HG03060 (cell line): ENCODE measurements around the gene SNAI3.
"Not testable (repeated sequence)": the region's sequence is repeated elsewhere in the genome, so short reads cannot be mapped to it uniquely, and the experiment has no call there.

Experiments used
- ATAC-seq: cut with Tn5 transposase; IDR thresholded peaks from one replicate; pipeline ENCODE4 v1.9.1; 2021; ENCODE audit warnings: low read depth, moderate number of reproducible peaks; ENCODE audit not compliant: unreplicated experiment

SNAI3 gene

DNA sequence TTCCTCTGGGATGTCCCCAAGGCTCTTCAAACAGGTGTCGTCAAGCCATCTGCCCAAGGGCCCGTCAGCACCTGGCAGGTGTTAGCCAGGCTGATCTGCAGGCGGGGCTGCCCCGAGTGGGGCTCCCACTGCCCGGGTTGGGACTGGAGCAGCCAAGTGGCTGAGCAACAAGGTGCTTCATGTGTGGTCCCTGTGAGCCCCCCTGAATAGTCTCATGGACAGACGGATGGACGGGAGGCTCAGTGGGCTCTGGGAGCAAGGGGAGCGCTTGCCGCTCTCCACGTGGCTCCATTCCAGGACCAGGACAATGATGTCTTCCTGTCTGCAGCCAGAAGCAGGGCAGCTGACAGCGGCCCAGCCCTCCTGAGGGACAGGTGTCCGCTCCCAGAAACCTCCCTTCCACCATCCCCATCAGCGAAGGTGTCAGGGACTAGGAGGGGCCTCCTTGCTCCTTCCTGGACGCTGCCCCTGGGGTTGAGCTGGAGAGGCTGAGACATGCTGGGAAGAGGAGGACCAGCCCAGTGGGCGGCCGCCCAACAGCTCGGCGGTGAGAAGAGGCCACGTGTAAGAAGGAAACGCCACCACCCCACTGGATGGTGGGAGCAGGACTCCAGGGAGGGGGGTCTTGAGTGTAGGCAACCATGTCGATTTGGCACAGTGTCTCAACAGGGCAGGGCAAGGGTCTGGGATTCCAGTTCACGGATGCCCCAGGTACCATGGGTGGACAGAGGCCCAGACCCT is 9.6 kb downstream of the SNAI3 start:
- ATAC-seq = no peak

DNA sequence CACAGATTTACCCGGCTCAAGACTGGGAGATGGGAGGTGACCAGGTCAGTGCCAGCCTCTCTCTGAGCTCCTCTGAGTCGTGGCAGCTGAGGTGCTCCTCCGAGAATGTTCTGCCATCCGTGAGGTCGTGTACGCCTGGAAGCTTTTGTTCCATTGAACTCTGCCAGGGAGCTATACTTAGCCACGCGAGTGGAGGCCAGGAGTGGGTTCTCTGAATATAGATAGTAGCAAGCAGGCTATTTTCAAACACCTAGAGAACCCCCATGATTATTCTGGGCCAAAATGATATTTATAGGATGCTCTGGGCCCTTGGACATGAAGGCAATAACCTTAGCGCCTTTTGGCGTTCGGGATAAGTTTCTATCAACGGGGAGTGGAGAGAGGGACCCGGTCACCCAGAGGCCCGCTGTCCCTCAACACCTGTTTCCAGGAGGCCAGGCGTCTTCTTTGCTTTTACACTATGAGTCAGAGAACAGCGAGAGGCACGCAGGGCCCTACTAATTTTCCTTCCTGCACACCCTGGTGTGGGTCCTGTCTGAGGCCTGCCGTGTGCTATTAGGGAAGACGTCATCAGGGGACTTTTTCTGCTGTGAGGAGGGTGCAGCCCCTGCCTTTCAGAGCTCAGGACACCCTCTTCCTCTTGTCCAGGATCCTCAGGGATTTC is 12.5 kb downstream of the SNAI3 start:
- ATAC-seq = no peak

DNA sequence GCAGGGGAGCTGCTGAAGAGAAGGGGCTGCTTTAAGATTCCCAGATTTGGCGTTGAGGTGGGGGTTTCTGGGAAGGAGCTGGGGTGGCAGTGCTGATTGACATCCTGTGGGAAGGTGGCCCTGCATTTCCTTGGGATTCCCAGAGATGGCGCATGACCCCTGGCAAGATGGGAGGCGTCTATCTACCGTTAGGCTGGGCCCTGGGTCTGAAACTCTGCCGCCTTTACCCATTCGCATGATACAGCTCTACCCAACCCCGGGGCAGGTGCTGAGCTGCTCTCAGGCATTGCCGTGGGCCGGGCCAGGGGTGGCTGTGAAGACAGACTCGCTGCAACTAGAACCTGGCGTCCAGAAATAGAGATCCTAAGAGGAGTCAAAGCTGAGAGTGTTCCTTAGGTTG is 13.5 kb downstream of the SNAI3 start:
- no peak for ATAC-seq

DNA sequence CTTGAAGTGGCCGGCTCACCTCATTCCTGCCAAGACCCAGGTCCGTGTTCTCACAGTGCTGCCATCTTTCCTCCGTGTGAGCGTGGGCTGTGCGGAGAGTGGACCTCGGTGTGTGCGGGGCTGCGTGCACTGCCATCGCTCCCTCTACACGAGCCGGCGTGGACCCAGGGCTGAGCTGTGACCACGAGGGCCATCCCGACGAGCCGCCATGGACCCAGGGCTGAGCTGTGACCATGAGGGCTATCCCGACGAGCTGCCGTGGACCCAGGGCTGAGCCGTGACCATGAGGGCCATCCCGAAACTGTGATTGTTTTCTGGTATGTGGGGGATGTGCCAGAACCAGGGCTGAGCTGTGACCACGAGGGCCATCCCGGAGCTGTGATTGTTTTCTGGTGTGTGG is 14.5 kb downstream of the SNAI3 start:
- ATAC-seq = no peak

DNA sequence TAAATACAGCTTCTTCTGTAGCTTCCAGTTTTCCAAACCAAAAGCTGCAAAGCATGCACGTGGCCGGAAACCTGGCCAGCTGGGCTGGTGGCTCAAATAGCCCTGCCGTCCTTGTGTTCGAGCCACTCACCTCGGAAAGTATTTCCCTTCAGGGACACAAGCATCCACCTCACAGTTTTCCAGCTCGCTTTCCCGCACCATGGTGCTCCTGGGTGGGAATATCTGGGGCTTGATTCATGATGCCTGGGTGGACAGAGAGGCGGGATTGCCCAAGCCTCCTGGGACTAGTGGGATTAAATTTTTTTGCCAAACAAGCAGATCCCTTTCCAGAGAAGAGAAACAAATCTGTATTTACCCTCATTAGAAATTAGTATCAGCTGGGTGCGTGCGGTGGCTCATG is 16.3 kb downstream of the SNAI3 start:
- no peak for ATAC-seq

DNA sequence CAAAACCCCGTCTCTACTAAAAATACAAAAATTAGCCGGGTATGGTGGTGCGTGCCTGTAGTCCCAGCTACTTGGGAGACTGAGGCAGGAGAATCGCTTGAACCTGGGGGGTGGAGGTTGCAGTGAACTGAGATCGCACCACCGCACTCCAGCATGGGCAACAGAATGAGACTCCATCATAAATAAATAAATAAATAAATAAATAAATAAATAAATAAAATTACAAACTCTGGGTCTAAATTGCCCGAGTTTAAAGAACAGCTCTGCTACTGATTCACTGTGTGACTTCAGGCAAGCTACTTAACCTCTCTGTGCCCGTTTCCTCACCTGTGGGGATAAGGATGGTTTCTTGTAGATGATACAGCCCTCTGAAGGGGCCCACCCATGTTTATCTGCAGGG is 16.8 kb downstream of the SNAI3 start:
- not testable (repeated sequence) for ATAC-seq

DNA sequence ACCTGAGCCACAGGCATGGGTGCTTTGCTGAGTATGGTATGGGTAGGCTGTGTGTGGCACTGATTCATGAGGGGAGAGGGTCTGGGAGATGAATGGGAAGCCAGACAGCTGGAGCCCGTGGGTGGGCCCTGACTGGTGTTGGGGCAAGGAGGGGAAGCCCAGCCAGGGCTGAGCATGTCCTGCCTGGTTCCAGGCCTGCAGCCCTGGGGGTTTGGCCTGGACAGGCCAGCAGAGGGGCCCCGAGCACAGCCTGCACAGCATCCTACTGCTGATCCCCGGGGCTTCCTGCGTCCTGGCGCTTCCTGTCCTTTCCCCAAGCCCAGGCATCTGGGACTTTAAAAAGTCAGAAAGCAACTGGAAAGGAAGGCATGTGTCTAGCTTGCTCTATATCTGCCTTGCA is 18.8 kb downstream of the SNAI3 start:
- no peak for ATAC-seq

DNA sequence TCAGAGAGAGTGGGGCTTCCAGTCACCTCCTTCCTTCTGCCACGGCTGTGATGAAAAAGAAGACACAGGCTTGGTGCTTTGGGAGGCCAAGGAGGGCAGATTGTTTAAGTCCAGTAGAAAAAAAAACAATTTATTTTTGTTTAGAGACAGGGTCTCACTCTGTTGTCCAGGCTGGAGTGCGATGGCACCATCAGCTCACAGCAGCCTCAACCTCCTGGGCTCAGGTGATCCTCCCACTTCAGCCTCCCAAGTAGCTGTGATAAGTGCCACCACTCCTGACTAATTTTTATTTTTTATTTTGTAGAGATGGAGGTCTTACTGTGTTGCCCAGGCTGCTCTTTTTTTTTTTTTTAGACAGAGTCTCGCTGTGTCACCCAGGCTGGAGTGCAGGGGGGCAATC is 20.7 kb downstream of the SNAI3 start:
- ATAC-seq = no peak

DNA sequence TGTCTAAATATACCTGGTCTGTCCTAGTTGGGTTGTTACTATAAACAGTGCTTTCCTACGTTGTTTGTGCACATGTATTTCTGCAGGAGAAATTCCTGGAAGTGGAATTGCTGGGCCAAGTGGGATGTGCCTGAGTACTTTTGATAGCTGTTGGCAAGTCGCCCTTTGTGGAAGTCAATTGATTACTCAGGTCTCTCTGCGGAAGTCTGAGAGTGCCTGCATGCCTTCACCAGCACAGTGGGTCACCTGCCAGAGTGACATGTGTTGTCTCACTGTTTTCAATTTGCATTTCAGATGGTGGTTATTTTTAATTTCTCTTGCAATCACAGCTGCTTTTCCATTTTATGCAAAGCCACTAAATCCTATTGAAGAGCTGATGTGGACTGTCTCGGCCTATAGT is 21.2 kb downstream of the SNAI3 start:
- ATAC-seq = no peak

DNA sequence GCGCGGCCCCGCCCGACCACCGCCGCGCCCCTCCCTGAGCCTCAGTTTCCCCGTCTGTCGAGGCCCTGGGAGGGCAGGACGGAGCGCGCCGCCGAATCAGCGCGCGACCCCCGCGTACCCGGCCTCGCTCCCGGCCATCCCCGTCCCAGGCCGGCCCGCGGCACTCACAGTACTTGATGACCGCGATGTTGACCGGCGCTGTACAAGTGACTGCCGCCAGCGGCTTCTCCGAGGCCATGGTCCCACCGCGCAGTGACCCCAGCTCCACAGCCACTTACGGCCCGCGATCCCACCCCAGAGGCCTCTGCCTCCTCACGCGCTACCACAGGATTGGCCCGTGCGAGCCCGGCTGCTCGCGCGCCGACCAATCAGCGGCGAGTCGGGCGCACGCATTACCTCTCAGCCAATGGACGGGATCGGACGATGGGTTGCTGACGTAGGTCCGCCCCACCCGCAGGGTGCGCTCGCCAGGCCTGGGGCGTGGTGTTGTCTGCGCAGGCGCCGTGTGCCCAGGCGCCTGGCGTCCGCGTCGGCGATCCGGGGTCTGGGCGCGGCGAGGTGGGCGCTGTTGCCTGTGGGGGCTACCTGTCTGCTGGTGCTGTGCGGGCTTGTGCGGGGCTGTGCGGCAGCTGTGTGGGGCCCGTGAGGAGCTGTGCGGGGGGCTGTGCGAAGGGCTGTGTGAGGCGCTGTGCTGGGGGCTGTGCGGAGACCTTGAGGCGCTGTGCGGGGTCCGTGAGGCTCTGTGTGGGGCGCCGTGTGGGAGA is 23.3 kb downstream of the SNAI3 start, which contains the start of gene MVD:
MVD (minus strand) TSS at position 249 of the 764 bp plus-strand sequence; CDS start at position 238, 11 bp downstream.
- peak; percentile 85 for ATAC-seq

DNA sequence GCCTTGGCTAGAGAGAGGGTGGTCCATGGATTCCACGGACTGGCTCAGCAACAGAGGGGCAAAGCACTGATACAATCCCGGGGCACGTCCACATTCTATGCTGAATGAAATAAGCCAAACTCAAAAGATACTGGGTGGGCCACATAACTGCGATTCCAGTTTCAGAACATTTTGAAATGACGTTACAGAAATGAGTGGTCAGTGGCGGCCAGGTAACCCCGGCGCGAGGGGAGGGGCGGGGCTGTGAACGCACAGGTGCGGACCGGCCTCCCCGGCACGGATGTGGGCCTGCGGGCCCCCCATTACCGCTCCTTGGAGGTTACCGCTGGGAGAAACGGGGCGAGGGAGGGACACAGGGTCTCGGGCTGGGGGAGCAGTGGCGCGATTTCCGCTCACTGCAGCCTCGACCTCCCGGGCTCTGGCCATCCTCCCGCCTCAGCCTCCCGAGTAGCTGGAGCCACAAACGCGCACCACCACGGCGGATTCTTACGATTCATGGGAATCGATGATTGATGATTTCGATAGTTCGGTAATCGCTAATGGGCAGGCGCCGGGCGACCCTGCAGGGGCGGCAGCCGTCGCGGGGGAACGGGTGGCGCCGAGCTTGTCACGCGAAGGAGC is 24.0 kb downstream of the SNAI3 start:
- ATAC-seq = peak; percentile 3

DNA sequence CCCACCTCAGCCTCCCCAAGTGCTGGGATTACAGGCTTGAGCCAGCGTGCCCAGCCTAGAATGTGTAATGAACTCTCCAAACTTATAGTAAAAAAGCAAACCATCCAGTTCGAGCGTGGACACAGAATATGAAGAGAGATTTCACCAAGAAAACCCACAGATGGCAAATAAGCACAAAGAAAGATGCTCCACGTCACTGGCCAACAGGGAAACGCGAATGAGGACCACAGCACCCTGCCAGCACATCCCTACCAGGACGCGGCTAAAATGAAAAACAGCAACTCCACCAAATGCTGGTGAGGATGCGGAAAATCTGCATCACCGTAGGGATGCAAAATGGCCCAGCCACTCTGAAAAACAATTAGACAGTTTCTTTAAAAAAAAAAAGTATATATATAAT is 24.8 kb downstream of the SNAI3 start:
- ATAC-seq = no peak

DNA sequence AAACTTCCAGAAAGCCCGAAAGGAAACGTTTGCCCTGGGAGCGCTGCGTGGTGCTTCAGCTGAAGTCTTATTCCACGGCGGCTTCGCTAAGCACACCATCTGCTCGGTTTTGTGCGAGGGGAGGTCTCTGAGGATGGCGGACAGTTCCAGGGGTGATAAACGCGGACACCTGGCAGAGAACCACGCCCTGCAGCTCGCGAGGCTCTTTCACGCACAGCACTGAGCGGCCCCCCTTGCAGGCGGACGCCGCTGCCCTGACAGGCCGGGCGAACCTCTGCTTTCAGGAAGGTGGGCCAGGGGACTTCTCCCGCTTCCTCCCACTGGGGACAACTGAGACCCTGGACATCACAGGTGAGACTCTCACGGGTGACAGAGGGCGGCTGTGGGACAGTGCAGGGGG is 27.1 kb downstream of the SNAI3 start:
- no peak for ATAC-seq

DNA sequence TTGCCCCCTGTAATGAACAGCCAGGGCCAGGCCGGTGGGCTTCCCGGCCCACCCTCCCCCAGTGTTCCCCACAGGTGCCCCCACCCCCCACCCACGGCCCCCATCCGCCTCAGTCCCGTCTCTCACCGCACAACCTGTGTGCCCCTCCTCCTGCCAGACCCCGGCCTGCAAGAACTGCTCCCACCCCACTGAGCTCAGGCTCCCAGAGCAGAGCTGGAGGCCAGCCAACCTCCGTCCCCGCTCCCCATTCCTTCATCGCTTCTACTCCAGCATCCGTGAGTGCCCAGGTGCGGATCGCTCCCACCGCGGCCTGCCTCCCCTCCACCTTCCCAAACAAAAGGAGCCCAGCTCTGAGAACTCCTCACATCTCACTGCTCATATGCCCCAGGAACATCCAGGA is 27.6 kb downstream of the SNAI3 start:
- no peak for ATAC-seq

DNA sequence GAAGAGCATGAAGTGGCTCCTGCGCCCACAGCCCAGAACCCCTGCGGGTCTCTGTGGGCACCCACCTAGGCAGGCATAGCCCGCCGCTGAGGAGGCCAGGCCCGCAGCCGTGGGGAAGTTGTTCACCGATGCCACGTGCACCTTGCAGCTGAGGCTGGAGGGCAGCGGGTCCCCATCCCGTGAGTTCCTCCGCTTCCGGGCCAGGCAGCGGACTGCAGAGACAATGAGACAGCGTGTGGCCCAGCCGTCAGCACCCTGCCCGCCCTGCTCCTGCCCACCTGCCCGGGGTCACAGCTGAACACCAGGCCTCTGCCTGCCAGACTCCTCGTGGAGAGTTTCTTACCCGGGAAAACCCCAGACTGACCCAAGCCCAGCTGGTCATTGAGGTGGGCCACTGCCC is 28.9 kb downstream of the SNAI3 start:
- ATAC-seq = no peak

DNA sequence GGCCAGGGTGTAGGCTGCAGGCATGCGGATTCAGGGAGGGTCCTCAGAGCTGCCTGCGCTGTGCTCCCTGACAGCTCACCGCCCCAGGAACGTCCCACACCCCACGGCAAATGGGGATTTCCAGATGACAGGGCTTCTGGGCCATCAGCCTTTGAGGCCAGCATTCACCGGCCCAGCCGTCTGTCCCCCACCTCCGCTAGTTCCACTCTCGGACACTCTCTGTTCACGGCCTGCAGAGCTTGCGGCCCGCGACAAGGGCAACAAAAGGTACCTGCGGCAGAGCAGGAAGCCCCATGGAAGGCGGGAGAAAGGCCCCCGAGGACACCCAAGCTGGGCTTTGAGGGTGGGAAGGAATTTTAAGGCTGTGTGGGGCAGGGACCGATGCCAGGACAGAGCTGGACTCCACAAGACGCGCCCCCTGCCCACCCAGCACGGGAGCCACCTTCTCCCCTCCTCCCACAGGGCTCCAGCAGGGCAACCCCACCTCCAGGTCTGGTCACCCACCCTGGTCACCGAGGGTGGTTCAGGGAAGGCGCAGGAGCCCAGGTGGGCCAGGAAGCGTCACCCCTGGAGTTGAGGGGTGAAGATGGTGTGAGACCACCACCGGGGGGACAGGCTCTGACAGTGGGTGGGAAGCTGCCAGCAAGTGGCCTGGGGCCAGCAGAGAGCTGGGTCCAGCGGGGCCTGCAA is 29.9 kb downstream of the SNAI3 start:
- ATAC-seq = no peak

DNA sequence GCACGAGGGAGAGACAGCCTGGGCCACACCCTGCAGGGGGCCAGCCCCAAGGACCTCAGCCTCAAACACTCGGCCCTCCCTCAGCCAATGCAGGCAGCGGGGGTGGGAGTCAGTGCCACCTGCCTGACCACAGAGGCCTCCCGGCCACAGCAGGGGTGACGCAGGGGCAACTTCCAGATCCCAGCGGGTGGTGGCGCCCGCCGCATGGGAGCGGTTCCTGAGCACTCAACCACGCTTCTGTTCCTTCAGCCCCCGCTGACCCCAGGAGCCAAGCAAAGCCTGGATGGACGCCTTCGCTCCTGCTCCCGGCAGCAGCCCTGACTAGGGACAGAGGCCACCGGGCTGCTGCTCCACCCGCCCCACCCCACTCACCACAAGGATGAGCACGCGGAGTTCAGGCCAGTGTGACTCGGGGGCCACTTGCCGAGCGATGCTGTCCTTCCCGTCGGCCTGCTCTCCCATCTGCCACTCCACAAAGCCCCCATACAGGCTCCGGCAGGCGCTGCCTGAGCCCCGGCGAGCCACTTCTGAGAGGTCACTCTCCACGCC is 30.5 kb downstream of the SNAI3 start:
- no peak for ATAC-seq

DNA sequence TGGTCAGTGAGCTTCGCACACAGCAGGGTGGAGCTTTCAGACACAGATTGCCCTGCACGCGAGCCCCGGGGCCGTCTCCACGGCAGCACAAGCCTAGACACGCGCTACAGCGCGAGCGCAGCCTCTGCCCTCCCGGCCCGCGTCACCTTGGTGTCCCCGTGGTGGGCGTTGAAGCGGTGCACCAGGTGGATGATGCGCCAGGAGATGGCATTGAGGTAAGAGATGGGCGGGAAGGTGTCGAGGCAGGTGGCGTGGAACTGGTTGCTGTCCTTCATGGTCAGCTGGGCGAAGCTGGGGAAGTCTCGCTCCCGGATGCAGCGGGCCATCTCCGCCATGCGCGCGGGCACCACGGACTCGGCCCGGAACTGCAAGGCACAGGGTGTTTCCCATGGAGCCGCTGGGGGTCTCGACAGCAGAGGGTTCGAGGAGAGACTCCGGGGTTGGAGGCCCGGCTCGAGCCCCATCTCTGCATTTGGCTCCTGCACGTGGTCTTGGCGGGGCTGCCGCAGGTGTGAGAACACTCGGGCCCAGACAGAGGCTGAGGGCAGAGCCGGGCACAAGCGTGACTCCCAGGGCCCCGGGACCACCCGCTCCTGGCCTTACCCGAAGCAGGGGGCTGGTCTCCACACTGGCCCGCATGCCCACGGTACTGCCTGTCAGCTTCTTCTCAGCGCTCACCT is 31.1 kb downstream of the SNAI3 start:
- ATAC-seq = no peak

DNA sequence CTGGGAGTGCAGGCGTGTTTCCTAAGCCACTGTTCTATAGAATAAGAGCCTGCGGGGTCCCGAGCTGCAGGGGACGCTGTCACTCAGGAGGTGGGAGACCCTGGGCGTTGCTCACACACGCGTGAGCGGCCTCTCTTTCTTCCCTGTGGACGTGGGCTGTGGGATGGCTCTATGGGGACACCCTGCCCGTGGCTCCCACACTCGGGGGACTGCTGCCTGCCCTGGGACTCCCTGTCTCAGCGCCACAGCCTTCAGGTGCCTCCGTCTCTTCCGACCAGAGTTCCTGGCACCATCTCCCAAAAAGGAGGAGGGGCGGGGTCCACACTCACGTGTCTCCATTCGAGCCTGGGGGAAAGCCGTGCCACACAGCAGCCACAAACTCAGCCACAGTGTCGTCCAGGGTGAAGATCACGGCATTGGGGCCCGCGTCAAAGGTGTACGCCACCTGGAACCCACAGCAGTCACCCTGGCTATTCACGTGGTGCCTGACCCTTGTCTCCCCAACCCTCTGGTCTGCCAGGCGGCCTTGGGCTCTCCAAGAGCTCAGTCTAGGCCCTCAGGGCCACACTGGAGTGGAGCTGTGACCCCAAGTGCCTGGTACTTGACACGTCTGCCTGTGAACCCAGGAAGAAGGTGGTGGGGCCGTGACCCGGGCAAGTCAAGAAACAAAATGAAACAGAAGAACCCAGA is 31.8 kb downstream of the SNAI3 start:
- ATAC-seq = no peak
